Mesenchymal stem cell (in vitro differentiated cells and primary cell): ENCODE data around the gene PSG2.
A peak's percentile ranks its signal among the peaks of the same experiment; 100 is the strongest.
"Not testable (repeated sequence)": the region's sequence is repeated elsewhere in the genome, so short reads cannot be mapped to it uniquely, and the experiment has no call there.

Source experiments
- DNase-seq: peaks from one replicate; pipeline ENCODE4 v3.0.0-alpha.2; 2013
- H2AFZ ChIP-seq: one replicate; pipeline ENCODE4 v1.6.1; 2013; ENCODE audit warnings: low read depth, mild to moderate bottlenecking, control low read depth, inconsistent platforms, low read length, moderate library complexity
- H2AK5ac ChIP-seq: 2 replicates; pipeline ENCODE4 v1.6.1; 2013; ENCODE audit warnings: low read length, moderate library complexity, mild to moderate bottlenecking, inconsistent platforms; ENCODE audit not compliant: severe bottlenecking
- H2BK120ac ChIP-seq: one replicate; pipeline ENCODE4 v1.6.1; 2013; ENCODE audit warnings: low read depth, mild to moderate bottlenecking, inconsistent platforms, low read length, moderate library complexity
- H2BK12ac ChIP-seq, 2 experiments: one replicate each; pipeline ENCODE4 v1.6.1; 2013; ENCODE audit warnings: inconsistent platforms in 2 of 2, low read length in 2 of 2, mild to moderate bottlenecking in 2 of 2, moderate library complexity in 2 of 2, control low read depth in 1 of 2
- H2BK15ac ChIP-seq: one replicate; pipeline ENCODE4 v1.6.1; 2013; ENCODE audit warnings: mild to moderate bottlenecking, low read depth, inconsistent platforms; ENCODE audit not compliant: poor library complexity, severe bottlenecking
- H2BK5ac ChIP-seq: 2 replicates; pipeline ENCODE4 v1.6.1; 2013; ENCODE audit warnings: low read depth, mild to moderate bottlenecking, low read length, control low read depth, inconsistent platforms; ENCODE audit not compliant: poor library complexity, severe bottlenecking
- H3K14ac ChIP-seq, 2 experiments: one replicate each; pipeline ENCODE4 v1.6.1; 2013; ENCODE audit warnings: inconsistent platforms in 2 of 2, low read length in 2 of 2, control low read depth in 1 of 2, mild to moderate bottlenecking in 1 of 2, moderate library complexity in 1 of 2
- H3K18ac ChIP-seq, 2 experiments: one replicate each; pipeline ENCODE4 v1.6.1; 2013; ENCODE audit warnings: inconsistent platforms in 2 of 2, low read length in 2 of 2, control low read depth in 1 of 2, low read depth in 1 of 2, mild to moderate bottlenecking in 1 of 2
- H3K23ac ChIP-seq, 2 experiments: one replicate each; pipeline ENCODE4 v1.6.1; 2013; ENCODE audit warnings: inconsistent platforms in 2 of 2, low read length in 2 of 2, mild to moderate bottlenecking in 2 of 2, moderate library complexity in 2 of 2, control low read depth in 1 of 2
- H3K27ac ChIP-seq: 2 replicates; pipeline ENCODE4 v1.5.1; 2013; ENCODE audit warnings: mild to moderate bottlenecking, moderate library complexity, low read length, control low read depth, inconsistent platforms; ENCODE audit not compliant: poor library complexity, severe bottlenecking
- H3K27me3 ChIP-seq, 2 experiments: 2 replicates each; pipeline versions ENCODE4 v1.6.1 to v1.7.0; 2013; ENCODE audit warnings: low read length in 2 of 2, mild to moderate bottlenecking in 2 of 2, moderate library complexity in 2 of 2, control low read depth in 1 of 2, inconsistent platforms in 1 of 2; ENCODE audit not compliant: control insufficient read depth in 1 of 2, insufficient read depth in 1 of 2
- H3K36me3 ChIP-seq, 2 experiments: 2 replicates each; pipeline versions ENCODE4 v1.6.1 to v1.7.0; 2013; ENCODE audit warnings: low read length in 2 of 2, control low read depth in 1 of 2, inconsistent platforms in 1 of 2, low read depth in 1 of 2, mild to moderate bottlenecking in 1 of 2; ENCODE audit not compliant: insufficient read depth in 2 of 2, control insufficient read depth in 1 of 2
- H3K4ac ChIP-seq, 2 experiments: one replicate each; pipeline ENCODE4 v1.6.1; 2013; ENCODE audit warnings: inconsistent platforms in 2 of 2, low read length in 2 of 2, mild to moderate bottlenecking in 2 of 2, moderate library complexity in 2 of 2, control low read depth in 1 of 2, low read depth in 1 of 2
- H3K4me1 ChIP-seq: 2 replicates; pipeline ENCODE4 v1.6.1; 2013; ENCODE audit warnings: low read depth, low read length, control low read depth; ENCODE audit not compliant: control insufficient read depth, insufficient read depth
- H3K4me2 ChIP-seq: 2 replicates; pipeline ENCODE4 v1.6.1; 2013; ENCODE audit warnings: low read length, mild to moderate bottlenecking, inconsistent platforms; ENCODE audit not compliant: poor library complexity, severe bottlenecking
- H3K4me3 ChIP-seq, 2 experiments: 2 replicates each; pipeline versions ENCODE4 v1.5.1 to v1.7.0; 2013; ENCODE audit warnings: low read length in 2 of 2, mild to moderate bottlenecking in 2 of 2, control low read depth in 1 of 2, low read depth in 1 of 2; ENCODE audit not compliant: insufficient read depth in 1 of 2
- H3K79me1 ChIP-seq: replicated peaks from 2 replicates; pipeline ENCODE4 v1.6.1; 2013; ENCODE audit warnings: mild to moderate bottlenecking, control low read depth, low read length, inconsistent platforms; ENCODE audit not compliant: poor library complexity, severe bottlenecking
- H3K9ac ChIP-seq: 2 replicates; pipeline ENCODE4 v1.7.0; 2013; ENCODE audit warnings: mild to moderate bottlenecking, low read length, moderate library complexity
- H3K9me3 ChIP-seq: 2 replicates; pipeline ENCODE4 v1.7.0; 2013; ENCODE audit warnings: mild to moderate bottlenecking, low read length; ENCODE audit not compliant: control insufficient read depth
- H4K8ac ChIP-seq: one replicate; pipeline ENCODE4 v1.6.1; 2013; ENCODE audit warnings: inconsistent platforms, mild to moderate bottlenecking, low read length, moderate library complexity
- H4K91ac ChIP-seq: one replicate; pipeline ENCODE4 v1.6.1; 2013; ENCODE audit warnings: mild to moderate bottlenecking, low read length, inconsistent platforms
- WGBS: methylation state at CpG from one replicate; pipeline ENCODE4 v1.1.7; 2013; ENCODE audit warnings: mixed read lengths; 5-methylcytosine and 5-hydroxymethylcytosine counted together

Gene PSG2

DNA sequence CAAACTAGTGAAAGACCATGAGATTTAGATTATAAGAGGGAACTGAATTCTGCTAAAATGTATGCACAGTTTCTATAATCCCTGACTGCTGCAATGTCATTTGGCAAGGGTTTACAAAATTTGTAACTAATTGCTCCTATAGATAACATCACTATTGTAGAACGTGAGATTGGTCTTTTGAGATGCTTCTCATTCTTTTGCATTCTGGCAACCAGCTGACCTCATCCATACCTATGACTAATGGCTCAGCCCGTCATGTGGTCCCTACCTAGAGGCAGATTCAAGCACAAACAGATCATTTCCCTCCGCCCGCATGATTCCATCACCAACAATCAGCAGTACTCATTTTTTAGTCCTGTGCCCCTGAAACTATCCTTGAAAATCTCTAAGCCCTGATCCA, 60.4 kb downstream of the PSG2 start:
- H3K9ac ChIP-seq: peak overlapping the region; percentile 49
- not testable (repeated sequence) for H2AFZ ChIP-seq, H2BK12ac ChIP-seq, DNase-seq, H4K91ac ChIP-seq, H2BK120ac ChIP-seq, H2AK5ac ChIP-seq, H2BK15ac ChIP-seq, H3K27ac ChIP-seq, H3K18ac ChIP-seq, H4K8ac ChIP-seq, H3K4ac ChIP-seq, H3K9me3 ChIP-seq, H3K36me3 ChIP-seq, H3K4me2 ChIP-seq, H3K79me1 ChIP-seq, H3K14ac ChIP-seq, H2BK5ac ChIP-seq, H3K27me3 ChIP-seq, H3K23ac ChIP-seq, H3K4me3 ChIP-seq, H3K4me1 ChIP-seq
- WGBS: 47% methylated on average over 4 of the region's 4 CpGs

- not testable (repeated sequence) for H3K14ac ChIP-seq, H2AFZ ChIP-seq, H3K4me1 ChIP-seq, H3K36me3 ChIP-seq, H2BK15ac ChIP-seq, H3K79me1 ChIP-seq, H3K4me3 ChIP-seq, H3K23ac ChIP-seq, H4K8ac ChIP-seq, H4K91ac ChIP-seq, H2AK5ac ChIP-seq, H3K27me3 ChIP-seq, H2BK5ac ChIP-seq, H2BK120ac ChIP-seq, DNase-seq, H3K4me2 ChIP-seq, H3K9me3 ChIP-seq, H2BK12ac ChIP-seq, H3K27ac ChIP-seq, H3K18ac ChIP-seq, H3K4ac ChIP-seq
- peak overlapping the region; percentile 47 for H3K9ac ChIP-seq
- WGBS: 61% methylated on average over 4 of the region's 4 CpGs
Measured at GRCh38 chr19:43021629-43022028, 60.9 kb downstream of the PSG2 start.

GRCh38 chr19:43019588-43019987, 62.9 kb downstream of the PSG2 start:
- not testable (repeated sequence) for H3K4me3 ChIP-seq, H2BK5ac ChIP-seq, DNase-seq, H3K36me3 ChIP-seq, H2BK15ac ChIP-seq, H3K27me3 ChIP-seq, H3K9me3 ChIP-seq, H2AK5ac ChIP-seq, H2BK120ac ChIP-seq, H3K27ac ChIP-seq, H2AFZ ChIP-seq, H3K4me2 ChIP-seq, H3K79me1 ChIP-seq, H3K18ac ChIP-seq, H3K4me1 ChIP-seq, H3K14ac ChIP-seq, H3K4ac ChIP-seq, H4K91ac ChIP-seq, H4K8ac ChIP-seq, H2BK12ac ChIP-seq, H3K23ac ChIP-seq, H3K9ac ChIP-seq
